H9 (cell line): ENCODE results near the gene THEMIS. TPM values are rescaled to one million over a fixed set of nuclear protein-coding genes. Genes with fewer than 3 reads are reported as not detected.

Source experiments
- DNase-seq: peaks from one replicate; pipeline ENCODE4 v3.0.0-alpha.2; 2017
- H2AFZ ChIP-seq: one replicate; pipeline ENCODE4 v1.6.1; 2013; ENCODE audit warnings: mild to moderate bottlenecking, low read length, control low read depth, moderate library complexity
- H2AK5ac ChIP-seq: 2 replicates; pipeline ENCODE4 v1.6.1; 2013; ENCODE audit warnings: low read length, control low read depth, mixed read lengths; ENCODE audit not compliant: insufficient read length
- H2BK120ac ChIP-seq: one replicate; pipeline ENCODE4 v1.6.1; 2013; ENCODE audit warnings: low read depth, mild to moderate bottlenecking, low read length, control low read depth, inconsistent platforms; ENCODE audit not compliant: poor library complexity, severe bottlenecking
- H2BK12ac ChIP-seq: 2 replicates; pipeline ENCODE4 v1.6.1; 2013; ENCODE audit warnings: low read length, control low read depth, mixed read lengths, low read depth; ENCODE audit not compliant: insufficient read length
- H2BK15ac ChIP-seq: 2 replicates; pipeline ENCODE4 v1.6.1; 2013; ENCODE audit warnings: low read depth, low read length, control low read depth
- H2BK20ac ChIP-seq: one replicate; pipeline ENCODE4 v1.6.1; 2013; ENCODE audit warnings: low read depth, mild to moderate bottlenecking, low read length, control low read depth, inconsistent platforms; ENCODE audit not compliant: poor library complexity, severe bottlenecking
- H2BK5ac ChIP-seq: 2 replicates; pipeline ENCODE4 v1.6.1; 2013; ENCODE audit warnings: low read length, control low read depth, mixed read lengths; ENCODE audit not compliant: insufficient read length
- H3K14ac ChIP-seq: 2 replicates; pipeline ENCODE4 v1.6.1; 2013; ENCODE audit warnings: low read length, control low read depth; ENCODE audit not compliant: insufficient read depth
- H3K18ac ChIP-seq: 2 replicates; pipeline ENCODE4 v1.6.1; 2013; ENCODE audit warnings: low read depth, mild to moderate bottlenecking, mixed read lengths, low read length, control low read depth; ENCODE audit not compliant: insufficient read length
- H3K23ac ChIP-seq: 2 replicates; pipeline ENCODE4 v1.6.1; 2013; ENCODE audit warnings: low read length, control low read depth, mixed read lengths, low read depth; ENCODE audit not compliant: insufficient read length
- H3K23me2 ChIP-seq: 2 replicates; pipeline ENCODE4 v1.6.1; 2013; ENCODE audit warnings: low read depth, mild to moderate bottlenecking, mixed read lengths, low read length, control low read depth; ENCODE audit not compliant: insufficient read length, poor library complexity, severe bottlenecking
- H3K27ac ChIP-seq: 2 replicates; pipeline ENCODE4 v1.5.1; 2013; ENCODE audit warnings: low read length, control low read depth, mixed read lengths, low read depth; ENCODE audit not compliant: insufficient read length
- H3K27me3 ChIP-seq: 2 replicates; pipeline ENCODE4 v1.6.1; 2013; ENCODE audit warnings: low read length, control low read depth, inconsistent platforms; ENCODE audit not compliant: insufficient read depth
- H3K4ac ChIP-seq: 2 replicates; pipeline ENCODE4 v1.6.1; 2013; ENCODE audit warnings: low read depth, mild to moderate bottlenecking, control low read depth, inconsistent platforms, low read length, moderate library complexity
- H3K4me1 ChIP-seq: 2 replicates; pipeline ENCODE4 v1.6.1; 2013; ENCODE audit warnings: low read length, control low read depth, inconsistent platforms; ENCODE audit not compliant: insufficient read depth
- H3K4me2 ChIP-seq: 2 replicates; pipeline ENCODE4 v1.6.1; 2013; ENCODE audit warnings: low read length, control low read depth, mixed read lengths; ENCODE audit not compliant: insufficient read length, insufficient read depth
- H3K56ac ChIP-seq: 2 replicates; pipeline ENCODE4 v1.6.1; 2013; ENCODE audit warnings: low read depth, mild to moderate bottlenecking, mixed read lengths, low read length, control low read depth; ENCODE audit not compliant: insufficient read length
- H3K79me1 ChIP-seq: 2 replicates; pipeline ENCODE4 v1.6.1; 2013; ENCODE audit warnings: low read depth, mild to moderate bottlenecking, moderate library complexity, low read length, control low read depth, inconsistent platforms; ENCODE audit not compliant: insufficient read depth, poor library complexity, severe bottlenecking
- H3K79me2 ChIP-seq: 2 replicates; pipeline ENCODE4 v1.6.1; 2013; ENCODE audit warnings: low read length, control low read depth, inconsistent platforms; ENCODE audit not compliant: insufficient read depth
- H3K9ac ChIP-seq: 2 replicates; pipeline ENCODE4 v1.6.1; 2013; ENCODE audit warnings: low read length, control low read depth, mixed read lengths; ENCODE audit not compliant: insufficient read length; ENCODE audit errors: extremely low read depth
- H3K9me3 ChIP-seq: one replicate; pipeline ENCODE4 v1.6.1; 2013; ENCODE audit warnings: low read depth, low read length, inconsistent platforms; ENCODE audit not compliant: control insufficient read depth
- H3T11ph ChIP-seq: one replicate; pipeline ENCODE4 v1.6.1; 2013; ENCODE audit warnings: mild to moderate bottlenecking, low read length, control low read depth, inconsistent platforms
- H4K20me1 ChIP-seq: one replicate; pipeline ENCODE4 v1.6.1; 2013; ENCODE audit not compliant: control insufficient read depth, insufficient read length, insufficient read depth
- H4K5ac ChIP-seq: 2 replicates; pipeline ENCODE4 v1.6.1; 2013; ENCODE audit warnings: low read depth, mild to moderate bottlenecking, mixed read lengths, low read length, control low read depth; ENCODE audit not compliant: insufficient read length
- H4K8ac ChIP-seq: replicated peaks from 2 replicates; pipeline ENCODE4 v1.6.1; 2013; ENCODE audit warnings: low read length, control low read depth, mixed read lengths, low read depth; ENCODE audit not compliant: insufficient read length
- H4K91ac ChIP-seq: 2 replicates; pipeline ENCODE4 v1.6.1; 2013; ENCODE audit warnings: low read depth, mild to moderate bottlenecking, moderate library complexity, mixed read lengths, low read length, control low read depth; ENCODE audit not compliant: insufficient read length
- H3K27ac Mint-ChIP-seq, 3 experiments: 2 replicates in 2 of 3; 3 replicates in 1 of 3; pipeline ENCODE4 v1.8.0; 2020 to 2021; ENCODE audit warnings: mixed read lengths in 3 of 3, mild to moderate bottlenecking in 1 of 3, moderate library complexity in 1 of 3
- H3K27me3 Mint-ChIP-seq: 2 replicates; pipeline ENCODE4 v1.8.0; 2021; ENCODE audit warnings: low read depth, mild to moderate bottlenecking, moderate library complexity, mixed read lengths
- H3K36me3 Mint-ChIP-seq, 3 experiments: 2 replicates in 2 of 3; 3 replicates in 1 of 3; pipeline ENCODE4 v1.8.0; 2020 to 2021; ENCODE audit warnings: low read depth in 3 of 3, mixed read lengths in 3 of 3; ENCODE audit not compliant: insufficient read depth in 1 of 3
- H3K4me1 Mint-ChIP-seq, 2 experiments: 2 replicates each; pipeline ENCODE4 v1.8.0; 2020; ENCODE audit warnings: mixed read lengths in 2 of 2
- H3K4me3 Mint-ChIP-seq, 2 experiments: 2 replicates in 1 of 2; 3 replicates in 1 of 2; pipeline ENCODE4 v1.8.0; 2020 to 2021; ENCODE audit warnings: mild to moderate bottlenecking in 2 of 2, mixed read lengths in 2 of 2, moderate library complexity in 1 of 2
- H3K9me3 Mint-ChIP-seq, 2 experiments: 2 replicates in 1 of 2; 3 replicates in 1 of 2; pipeline ENCODE4 v1.8.0; 2020; ENCODE audit warnings: mild to moderate bottlenecking in 2 of 2, mixed read lengths in 2 of 2, moderate library complexity in 1 of 2
- WGBS: extraction: QIAGEN DNeasy Blood & Tissue Kit; methylation state at CpG from one replicate; pipeline ENCODE4 v1.1.7; 2013; ENCODE audit warnings: missing lambda C conversion rate, low lambda C conversion rate, mixed read lengths; ENCODE audit not compliant: insufficient read length; ENCODE audit errors: extremely low coverage; 5-methylcytosine and 5-hydroxymethylcytosine counted together
- total RNA-seq: library from RNA; stranded (reverse); gene quantifications from 2 replicates; pipeline ENCODE4 v1.2.1, GENCODE V29; 2021
- TF ChIP-seq, protein P1 (sequence below): fragments of 200-600 bp; sonication (generic); conservative IDR thresholded peaks from 3 replicates; pipeline ENCODE4 v1.8.0; 2021; ENCODE audit warnings: antibody characterized with exemption, mild to moderate bottlenecking

THEMIS gene
- total RNA-seq, 1 experiment from 2014 or later = not detected

DNA sequence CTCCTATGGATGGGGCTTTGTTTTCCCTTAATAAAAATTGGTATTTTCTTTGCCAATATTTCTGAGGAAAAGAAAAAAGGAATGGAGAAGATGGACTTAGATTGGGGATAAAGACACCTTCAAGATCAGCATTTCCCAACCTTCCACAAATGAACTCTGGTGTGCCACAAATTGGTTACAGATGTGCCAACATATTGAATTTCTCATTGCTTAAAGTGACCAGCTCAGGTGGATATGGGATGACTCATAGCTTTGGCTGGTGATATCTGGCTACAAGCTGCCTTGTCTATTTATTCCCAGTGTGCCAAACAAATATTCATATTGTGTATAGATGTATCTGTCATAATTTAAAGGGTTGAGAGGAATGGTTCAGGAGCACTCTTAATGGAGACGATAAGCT is 32.5 kb downstream of the THEMIS start:
- TF ChIP-seq, protein P1, sequence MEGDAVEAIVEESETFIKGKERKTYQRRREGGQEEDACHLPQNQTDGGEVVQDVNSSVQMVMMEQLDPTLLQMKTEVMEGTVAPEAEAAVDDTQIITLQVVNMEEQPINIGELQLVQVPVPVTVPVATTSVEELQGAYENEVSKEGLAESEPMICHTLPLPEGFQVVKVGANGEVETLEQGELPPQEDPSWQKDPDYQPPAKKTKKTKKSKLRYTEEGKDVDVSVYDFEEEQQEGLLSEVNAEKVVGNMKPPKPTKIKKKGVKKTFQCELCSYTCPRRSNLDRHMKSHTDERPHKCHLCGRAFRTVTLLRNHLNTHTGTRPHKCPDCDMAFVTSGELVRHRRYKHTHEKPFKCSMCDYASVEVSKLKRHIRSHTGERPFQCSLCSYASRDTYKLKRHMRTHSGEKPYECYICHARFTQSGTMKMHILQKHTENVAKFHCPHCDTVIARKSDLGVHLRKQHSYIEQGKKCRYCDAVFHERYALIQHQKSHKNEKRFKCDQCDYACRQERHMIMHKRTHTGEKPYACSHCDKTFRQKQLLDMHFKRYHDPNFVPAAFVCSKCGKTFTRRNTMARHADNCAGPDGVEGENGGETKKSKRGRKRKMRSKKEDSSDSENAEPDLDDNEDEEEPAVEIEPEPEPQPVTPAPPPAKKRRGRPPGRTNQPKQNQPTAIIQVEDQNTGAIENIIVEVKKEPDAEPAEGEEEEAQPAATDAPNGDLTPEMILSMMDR = no peak

More for the DNA sequence above, 32.5 kb downstream of the THEMIS start:
- Mint-ChIP-seq H3K4me3 (no peak overlapping the region), H3K36me3 (peaks cover 0 to 10% (median 0%) of the 10 kb centered on the region in 3 experiments; a peak in 1 of 7 replicates), H3K27me3 (no peaks in the 10 kb centered on the region), H3K27ac (no peak overlapping the region), H3K4me1 (no peaks in the 10 kb centered on the region), H3K9me3 (no peaks in the 10 kb centered on the region)
- no peak for DNase-seq
- no peaks in the 10 kb centered on the region for H3K27me3 ChIP-seq
- H2AK5ac ChIP-seq = no peak overlapping the region
- H3K79me2 ChIP-seq = no peaks in the 10 kb centered on the region
- no peak overlapping the region for H3K4ac ChIP-seq
- no peak overlapping the region for H3K18ac ChIP-seq
- H3K27ac ChIP-seq = no peak overlapping the region
- no peaks in the 10 kb centered on the region for H3K9me3 ChIP-seq
- no peak overlapping the region for H4K91ac ChIP-seq
- H4K5ac ChIP-seq = no peak overlapping the region
- H3K4me1 ChIP-seq = no peaks in the 10 kb centered on the region
- no peak overlapping the region for H2BK5ac ChIP-seq
- H3K23me2 ChIP-seq = no peaks in the 10 kb centered on the region
- no peak overlapping the region for H2BK120ac ChIP-seq
- no peak overlapping the region for H2BK15ac ChIP-seq
- H2AFZ ChIP-seq = no peak overlapping the region
- no peak overlapping the region for H2BK20ac ChIP-seq
- H3K56ac ChIP-seq = no peak overlapping the region
- H3K9ac ChIP-seq = no peak overlapping the region
- H3K23ac ChIP-seq = no peak overlapping the region
- no peaks in the 10 kb centered on the region for H3K79me1 ChIP-seq
- no peak overlapping the region for H3K14ac ChIP-seq
- no CpG with 5 or more reads among the region's 1 CpG for WGBS
- no peak overlapping the region for H3K4me2 ChIP-seq
- no peak overlapping the region for H3T11ph ChIP-seq
- no peak overlapping the region for H2BK12ac ChIP-seq
- no peaks in the 10 kb centered on the region for H4K20me1 ChIP-seq
- H4K8ac ChIP-seq = no peak overlapping the region
